Measurements from ENCODE around the gene AIG1.
"Not testable (repeated sequence)": the region's sequence is repeated elsewhere in the genome, so short reads cannot be mapped to it uniquely, and the experiment has no call there.

Gene AIG1

GRCh38 chr6:143243786-143244185 lies 183.1 kb downstream of the AIG1 start:
- no peak for DNase-seq

- no peak for DNase-seq
Measured at GRCh38 chr6:143245656-143246055, 185.0 kb downstream of the AIG1 start.

GRCh38 chr6:143246166-143246775 lies 185.6 kb downstream of the AIG1 start:
- DNase-seq = not testable (repeated sequence)

GRCh38 chr6:143247586-143247985 lies 186.9 kb downstream of the AIG1 start:
- no peak for DNase-seq

- DNase-seq = peak in 1 of 2 donors; percentile 1
Measured at GRCh38 chr6:143248359-143248758, 187.7 kb downstream of the AIG1 start.

- no peak for DNase-seq
Measured at GRCh38 chr6:143251288-143251687, 190.6 kb downstream of the AIG1 start.

- no peak for DNase-seq
Measured at GRCh38 chr6:143252961-143253360, 192.3 kb downstream of the AIG1 start.

- no peak for DNase-seq
Measured at GRCh38 chr6:143253586-143253985, 192.9 kb downstream of the AIG1 start.

- DNase-seq = no peak
Measured at GRCh38 chr6:143258945-143259344, 198.3 kb downstream of the AIG1 start.

- DNase-seq = no peak
Measured at GRCh38 chr6:143260857-143261256, 200.2 kb downstream of the AIG1 start.

GRCh38 chr6:143261899-143262436 lies 201.3 kb downstream of the AIG1 start:
- no peak for DNase-seq

GRCh38 chr6:143262859-143263258 lies 202.2 kb downstream of the AIG1 start:
- no peak for DNase-seq

GRCh38 chr6:143264379-143264778 lies 203.7 kb downstream of the AIG1 start:
- no peak for DNase-seq

GRCh38 chr6:143264986-143265764 lies 204.5 kb downstream of the AIG1 start:
- no peak for DNase-seq

GRCh38 chr6:143267760-143268159 lies 207.1 kb downstream of the AIG1 start:
- no peak for DNase-seq

- DNase-seq = no peak
Measured at GRCh38 chr6:143268439-143268838, 207.8 kb downstream of the AIG1 start.

GRCh38 chr6:143270026-143270425 lies 209.3 kb downstream of the AIG1 start:
- DNase-seq = no peak

GRCh38 chr6:143271024-143271423 lies 210.3 kb downstream of the AIG1 start:
- DNase-seq = no peak

GRCh38 chr6:143276436-143276835 lies 215.7 kb downstream of the AIG1 start:
- DNase-seq = peak in 1 of 2 donors; percentile 15

- no peak for DNase-seq
Measured at GRCh38 chr6:143279385-143279784, 218.7 kb downstream of the AIG1 start.

- DNase-seq = no peak
Measured at GRCh38 chr6:143283887-143284645, 223.4 kb downstream of the AIG1 start.

GRCh38 chr6:143286251-143286795 lies 225.6 kb downstream of the AIG1 start:
- no peak for DNase-seq

GRCh38 chr6:143288923-143289322 lies 228.2 kb downstream of the AIG1 start:
- no peak for DNase-seq

Data from CD4-positive, alpha-beta T cell treated with Interferon alpha-2 for 1 hour (primary cell).